Measurements from ENCODE around the gene NF2. TPM values are rescaled to one million over a fixed set of nuclear protein-coding genes. Genes with fewer than 3 reads are reported as not detected.

NF2 gene
- polyA plus RNA-seq, 3 donors: 7.7 to 15.5 (median 8.4) TPM

GRCh38 chr22:29567338-29567737 is 36.1 kb upstream of the NF2 start:
- peaks cover 8 to 12% of the 10 kb centered on the region in 2 donors for H3K36me3 Mint-ChIP-seq

GRCh38 chr22:29569011-29569678 is 34.3 kb upstream of the NF2 start:
- H3K36me3 Mint-ChIP-seq: peaks cover 8 to 12% of the 10 kb centered on the region in 2 donors
- peaks cover 0 to 1% (median 0%) of the 10 kb centered on the region in 3 donors for H3K27me3 Mint-ChIP-seq (ENCODE audit: low read depth in 3 of 3)
- Histone ChIP-seq H3K27me3 (ENCODE audit: control insufficient read depth in 2 of 2, insufficient read depth in 2 of 2, low read length in 2 of 2) (no peaks in the 10 kb centered on the region), H2AFZ (ENCODE audit: insufficient read depth, low read depth, low read length, poor library complexity, severe bottlenecking) (no peak overlapping the region), H3K4me2 (replicated peaks; ENCODE audit: extremely low read depth, low read length, poor library complexity, severe bottlenecking) (no peak overlapping the region), H3K9ac (ENCODE audit: insufficient read depth, low read length, poor library complexity, severe bottlenecking) (no peak overlapping the region), H3K9me3 (replicated peaks in 1 of 2; ENCODE audit: control insufficient read depth in 1 of 2, insufficient read depth in 1 of 2, low read length in 2 of 2) (no peaks in the 10 kb centered on the region), H3K4me3 (replicated peaks in 1 of 3; ENCODE audit: low read depth in 2 of 3, low read length in 3 of 3) (no peak overlapping the region), H3K36me3 (replicated peaks in 1 of 2; ENCODE audit: control insufficient read depth in 1 of 2, insufficient read depth in 2 of 2, low read length in 2 of 2) (no peaks in the 10 kb centered on the region), H3K4me1 (ENCODE audit: control insufficient read depth in 1 of 2, insufficient read depth in 2 of 2, low read length in 2 of 2) (no peaks in the 10 kb centered on the region), H3K79me2 (ENCODE audit: insufficient read depth, low read length) (no peaks in the 10 kb centered on the region), H3K27ac (ENCODE audit: low read depth in 1 of 2, low read length in 2 of 2) (no peak overlapping the region), H4K20me1 (ENCODE audit: insufficient read depth, low read length) (no peaks in the 10 kb centered on the region)
- H3K4me3 Mint-ChIP-seq: no peak overlapping the region
- TF ChIP-seq CTCF (IDR thresholded peaks at IDR 0.05): no peak
- intact Hi-C loops (cut with micrococcal nuclease): no loop called here
- DNase-seq: no peak
- no peaks in the 10 kb centered on the region for H3K9me3 Mint-ChIP-seq
- WGBS (ENCODE audit: insufficient coverage): 100% methylated on average over 5 of the region's 7 CpGs
- no peak overlapping the region for H3K27ac Mint-ChIP-seq
- no peaks in the 10 kb centered on the region for H3K4me1 Mint-ChIP-seq

More at GRCh38 chr22:29567338-29567737, 36.1 kb upstream of the NF2 start:
- H4K20me1 ChIP-seq (ENCODE audit: insufficient read depth, low read length): no peaks in the 10 kb centered on the region
- Mint-ChIP-seq H3K27me3 (ENCODE audit: low read depth in 3 of 3) (no peaks in the 10 kb centered on the region), H3K9me3 (peaks cover 0 to 2% (median 0%) of the 10 kb centered on the region in 7 donors), H3K4me3 (no peak overlapping the region), H3K27ac (no peak overlapping the region), H3K4me1 (no peaks in the 10 kb centered on the region)
- no peak overlapping the region for H3K9ac ChIP-seq (ENCODE audit: insufficient read depth, low read length, poor library complexity, severe bottlenecking)
- H3K4me2 ChIP-seq (replicated peaks; ENCODE audit: extremely low read depth, low read length, poor library complexity, severe bottlenecking): no peak overlapping the region
- no peaks in the 10 kb centered on the region for H3K9me3 ChIP-seq (replicated peaks in 1 of 2; ENCODE audit: control insufficient read depth in 1 of 2, insufficient read depth in 1 of 2, low read length in 2 of 2)
- H3K4me1 ChIP-seq (ENCODE audit: control insufficient read depth in 1 of 2, insufficient read depth in 2 of 2, low read length in 2 of 2): no peaks in the 10 kb centered on the region
- no peak overlapping the region for H2AFZ ChIP-seq (ENCODE audit: insufficient read depth, low read depth, low read length, poor library complexity, severe bottlenecking)
- DNase-seq: no peak
- intact Hi-C loops (cut with micrococcal nuclease): no loop called here
- no peak overlapping the region for H3K4me3 ChIP-seq (replicated peaks in 1 of 3; ENCODE audit: low read depth in 2 of 3, low read length in 3 of 3)
- WGBS (ENCODE audit: insufficient coverage): 76% methylated on average over 6 of the region's 7 CpGs
- no peaks in the 10 kb centered on the region for H3K79me2 ChIP-seq (ENCODE audit: insufficient read depth, low read length)
- H3K36me3 ChIP-seq (replicated peaks in 1 of 2; ENCODE audit: control insufficient read depth in 1 of 2, insufficient read depth in 2 of 2, low read length in 2 of 2): no peaks in the 10 kb centered on the region
- no peaks in the 10 kb centered on the region for H3K27me3 ChIP-seq (ENCODE audit: control insufficient read depth in 2 of 2, insufficient read depth in 2 of 2, low read length in 2 of 2)
- TF ChIP-seq CTCF (IDR thresholded peaks at IDR 0.05): no peak
- no peak overlapping the region for H3K27ac ChIP-seq (ENCODE audit: low read depth in 1 of 2, low read length in 2 of 2)
